ENCODE data around the gene MTA1.

DNA sequence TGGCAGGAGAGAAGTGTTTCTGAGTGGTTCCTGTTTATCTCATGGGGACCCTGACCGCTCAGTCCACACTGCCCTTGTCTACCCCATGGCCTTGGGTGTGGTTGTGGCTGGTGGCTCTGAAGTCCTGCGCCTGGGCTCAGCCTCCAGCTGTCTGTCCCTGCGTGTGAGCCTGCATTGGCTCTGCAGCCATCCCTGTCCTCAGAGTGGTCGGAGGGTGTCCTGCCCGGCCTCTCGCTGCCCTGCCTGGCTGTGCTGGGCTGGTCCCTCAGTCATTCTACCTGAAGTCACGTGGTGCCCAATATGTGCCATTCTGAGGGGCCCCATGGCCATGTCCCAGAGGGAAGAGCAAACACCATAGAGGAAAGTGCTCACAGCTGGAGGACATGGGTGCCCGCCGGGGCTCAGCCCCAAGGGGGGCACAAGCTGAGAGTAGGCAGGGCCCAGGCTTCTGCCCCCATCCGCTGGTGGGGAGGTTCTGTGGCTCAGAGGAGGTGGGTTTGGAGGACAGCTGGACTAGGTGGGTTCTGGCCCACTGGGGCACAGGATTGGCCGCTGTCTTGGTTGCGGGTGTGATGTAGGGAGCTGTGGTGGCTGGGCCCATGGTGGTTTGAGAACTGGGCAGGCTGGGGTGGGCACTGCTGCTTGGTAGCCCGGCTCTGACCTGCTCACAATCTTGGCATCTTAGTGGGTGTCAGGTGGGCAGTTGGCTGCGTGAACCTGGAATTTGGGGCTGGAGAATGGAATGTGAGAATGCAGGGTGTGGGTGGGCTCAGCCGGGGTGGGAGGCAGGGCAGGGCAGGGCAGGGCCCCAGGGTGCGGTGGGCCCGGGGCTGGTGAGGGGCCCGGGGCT is 83.0 kb downstream of the MTA1 start:
- TF ChIP-seq, protein P1, sequence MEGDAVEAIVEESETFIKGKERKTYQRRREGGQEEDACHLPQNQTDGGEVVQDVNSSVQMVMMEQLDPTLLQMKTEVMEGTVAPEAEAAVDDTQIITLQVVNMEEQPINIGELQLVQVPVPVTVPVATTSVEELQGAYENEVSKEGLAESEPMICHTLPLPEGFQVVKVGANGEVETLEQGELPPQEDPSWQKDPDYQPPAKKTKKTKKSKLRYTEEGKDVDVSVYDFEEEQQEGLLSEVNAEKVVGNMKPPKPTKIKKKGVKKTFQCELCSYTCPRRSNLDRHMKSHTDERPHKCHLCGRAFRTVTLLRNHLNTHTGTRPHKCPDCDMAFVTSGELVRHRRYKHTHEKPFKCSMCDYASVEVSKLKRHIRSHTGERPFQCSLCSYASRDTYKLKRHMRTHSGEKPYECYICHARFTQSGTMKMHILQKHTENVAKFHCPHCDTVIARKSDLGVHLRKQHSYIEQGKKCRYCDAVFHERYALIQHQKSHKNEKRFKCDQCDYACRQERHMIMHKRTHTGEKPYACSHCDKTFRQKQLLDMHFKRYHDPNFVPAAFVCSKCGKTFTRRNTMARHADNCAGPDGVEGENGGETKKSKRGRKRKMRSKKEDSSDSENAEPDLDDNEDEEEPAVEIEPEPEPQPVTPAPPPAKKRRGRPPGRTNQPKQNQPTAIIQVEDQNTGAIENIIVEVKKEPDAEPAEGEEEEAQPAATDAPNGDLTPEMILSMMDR (conservative IDR thresholded peaks at IDR 0.05; ENCODE audit: low read length) = no peak
- no peak for TF ChIP-seq EZH2phosphoT487 (IDR thresholded peaks at IDR 0.05; ENCODE audit: borderline replicate concordance, low read depth, low read length)

Measured in OCI-LY7 (cell line).